HG03135 (cell line): Measurements from ENCODE around the gene NPIPB2.
"Not testable (repeated sequence)": the region's sequence is repeated elsewhere in the genome, so short reads cannot be mapped to it uniquely, and the experiment has no call there.

Experiments used
- ATAC-seq: cut with Tn5 transposase; IDR thresholded peaks from one replicate; pipeline ENCODE4 v1.9.1; 2021; ENCODE audit warnings: mild to moderate bottlenecking, moderate library complexity; ENCODE audit not compliant: unreplicated experiment

Gene NPIPB2

GRCh38 chr16:11941945-11942344 is at the start of gene NPIPB2:
Gene NPIPB2, minus strand, starts transcription at chr16:11942045. Its CDS starts 0 bp downstream, at chr16:11942045.
- ATAC-seq, result not testable (repeated sequence)

- no peak for ATAC-seq
These were observed 49.0 kb upstream of the NPIPB2 start for GRCh38 chr16:11990702-11991390.

- ATAC-seq, result no peak
These were observed 46.6 kb upstream of the NPIPB2 start for GRCh38 chr16:11988258-11988978.

- no peak for ATAC-seq
These were observed 44.7 kb upstream of the NPIPB2 start for GRCh38 chr16:11986521-11987057.

GRCh38 chr16:11985250-11985649 is 43.4 kb upstream of the NPIPB2 start:
- no peak for ATAC-seq

GRCh38 chr16:11980136-11980844 is 38.4 kb upstream of the NPIPB2 start:
- ATAC-seq, result peak; percentile 43

- no peak for ATAC-seq
These were observed 37.3 kb upstream of the NPIPB2 start for GRCh38 chr16:11979013-11979672.

GRCh38 chr16:11978080-11978479 is 36.2 kb upstream of the NPIPB2 start:
- no peak for ATAC-seq

GRCh38 chr16:11977376-11978041 is 35.7 kb upstream of the NPIPB2 start:
- ATAC-seq, result no peak

GRCh38 chr16:11976850-11977375 is 35.1 kb upstream of the NPIPB2 start:
- ATAC-seq, result no peak

GRCh38 chr16:11973070-11973469 is 31.2 kb upstream of the NPIPB2 start:
- ATAC-seq, result no peak

GRCh38 chr16:11972128-11972527 is 30.3 kb upstream of the NPIPB2 start:
- ATAC-seq, result no peak

GRCh38 chr16:11970292-11970691 is 28.4 kb upstream of the NPIPB2 start:
- not testable (repeated sequence) for ATAC-seq

GRCh38 chr16:11968577-11968976 is 26.7 kb upstream of the NPIPB2 start:
- no peak for ATAC-seq

GRCh38 chr16:11967195-11967911 is 25.5 kb upstream of the NPIPB2 start:
- ATAC-seq, result no peak

- ATAC-seq, result no peak
These were observed 24.3 kb upstream of the NPIPB2 start for GRCh38 chr16:11966173-11966572.

GRCh38 chr16:11964761-11965551 is 23.1 kb upstream of the NPIPB2 start, which contains the start of gene TNFRSF17:
Gene TNFRSF17, plus strand, starts transcription at chr16:11965210. Its CDS starts 115 bp downstream, at chr16:11965325.
- ATAC-seq, result peak; percentile 76

GRCh38 chr16:11963706-11964105 is 21.9 kb upstream of the NPIPB2 start:
- ATAC-seq, result no peak

- not testable (repeated sequence) for ATAC-seq
These were observed 21.1 kb upstream of the NPIPB2 start for GRCh38 chr16:11962978-11963377.
